Heart left ventricle (tissue), 13 donors: ENCODE results near the gene CAPZA1.
"Not testable (repeated sequence)": the region's sequence is repeated elsewhere in the genome, so short reads cannot be mapped to it uniquely, and the experiment has no call there.

Source experiments
- CTCF ChIP-seq, 12 donors: fragments of 200-600 bp; sonication (generic) in 4 of 12; IDR thresholded peaks; one replicate each; pipeline versions ENCODE4 v1.5.0 to v1.8.0; 2018 to 2022; ENCODE audit warnings: antibody characterized with exemption in 12 of 12, mild to moderate bottlenecking in 5 of 12
- POLR2A ChIP-seq, 2 donors: fragments of 450-650 bp; IDR thresholded peaks; one replicate each; pipeline ENCODE4 v1.6.1; 2017; ENCODE audit warnings: antibody characterized with exemption in 2 of 2, mild to moderate bottlenecking in 2 of 2, moderate library complexity in 2 of 2
- donor health status: ischemic (EF 13 %, LVEDD 7.1; RV severe dilation, severe dysfunction).
- donor health status: DM: no; HTN: yes; CAD: no.
- donor health status: DM: no; HTN: no; CAD: no.
- donor health status: ischemic (EF 25% LVEDD 6.9; RV normal size, moderate dysfunction).
- donor health status: ischemic (EF 25% LVEDD 5.7; RV mildly dilated, moderate dysfunction).
- donor health status: ischemic (EF 35%, LVEDD 5.7; RV mildly dilated, moderate dysfunction).
- donor health status: nonischemic (EF 11% LVEDD 7.7; RV severe dilation, severe dysfunction).
- donor health status: DM: yes; HTN: yes; CAD: no.
- donor health status: PGD.
- donor health status: ischemic (EF 29% LVEDD 5.4; RV normal size, mild dysfunction).
- donor health status: nonischemic (EF 23%, LVEDD 6.1; RV moderate dilation, normal function).

GRCh38 chr1:112624493-112624892 lies 4.9 kb downstream of the CAPZA1 start:
- not testable (repeated sequence) for TF ChIP-seq POLR2A, CTCF (IDR thresholded peaks at IDR 0.05)
